Vagina (tissue), 2 donors: ENCODE results near the gene FMNL2.

Experiments used
- CTCF ChIP-seq, 3 experiments: fragments of 450-650 bp in 2 of 3; fragments of 200-600 bp in 1 of 3; sonication (generic) in 1 of 3; IDR thresholded peaks; one replicate each; pipeline ENCODE4 v1.5.1; 2017 to 2019; ENCODE audit warnings: antibody characterized with exemption in 3 of 3, mild to moderate bottlenecking in 2 of 3, moderate library complexity in 2 of 3
- POLR2A ChIP-seq, 2 donors: fragments of 450-650 bp; IDR thresholded peaks; one replicate each; pipeline ENCODE4 v1.6.1; 2017; ENCODE audit warnings: antibody characterized with exemption in 2 of 2, mild to moderate bottlenecking in 2 of 2, moderate library complexity in 2 of 2
- POLR2AphosphoS5 ChIP-seq, 2 donors: sonication (generic); formaldehyde crosslinking; IDR thresholded peaks; one replicate each; pipeline ENCODE4 v1.9.0; 2017; ENCODE audit warnings: antibody characterized with exemption in 2 of 2, mild to moderate bottlenecking in 2 of 2, low read depth in 1 of 2; ENCODE audit not compliant: insufficient read depth in 1 of 2

DNA sequence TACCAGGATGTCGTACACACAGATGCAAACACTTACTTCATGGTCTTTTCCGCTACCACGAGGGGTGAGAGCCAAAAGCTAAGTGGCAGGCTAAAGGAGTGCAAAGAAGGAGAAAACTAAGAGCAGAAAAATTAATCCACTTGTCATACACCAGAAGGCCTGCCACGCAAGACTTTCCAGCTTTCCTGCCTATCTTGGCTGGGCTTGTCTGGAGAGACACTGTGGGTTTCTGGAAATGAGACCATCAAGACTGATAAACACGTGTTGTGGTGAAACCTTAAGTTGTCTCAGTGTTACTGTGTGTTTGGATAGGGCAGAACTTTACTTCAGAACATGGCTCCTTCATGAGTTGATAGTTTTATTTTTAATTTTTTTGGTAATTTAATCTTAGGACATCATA lies 175.6 kb downstream of the FMNL2 start:
- TF ChIP-seq CTCF (IDR thresholded peaks at IDR 0.05) (no peak), POLR2AphosphoS5 (IDR thresholded peaks at IDR 0.05; ENCODE audit: insufficient read depth in 1 of 2, low read depth in 1 of 2) (no peak), POLR2A (IDR thresholded peaks at IDR 0.05) (no peak)
